GM19099 (cell line): ENCODE measurements around the gene RCC2.
A peak's percentile ranks its signal among the peaks of the same experiment; 100 is the strongest.

Source experiments
- POLR2A ChIP-seq: IDR thresholded peaks from 3 replicates; pipeline ENCODE4 v1.6.1; 2011; ENCODE audit warnings: low read depth; ENCODE audit not compliant: insufficient read length; ENCODE audit errors: extremely low read depth

Gene RCC2

GRCh38 chr1:17439250-17440073 is at the start of gene RCC2:
Gene RCC2, minus strand, starts transcription at chr1:17439677. Its CDS starts 1,163 bp downstream, at chr1:17438514.
- peak; percentile 66 for TF ChIP-seq POLR2A

GRCh38 chr1:17486242-17486641 is 46.8 kb upstream of the RCC2 start:
- TF ChIP-seq POLR2A: no peak

GRCh38 chr1:17485281-17485680 is 45.8 kb upstream of the RCC2 start:
- TF ChIP-seq POLR2A: no peak

GRCh38 chr1:17480846-17481245 is 41.4 kb upstream of the RCC2 start:
- no peak for TF ChIP-seq POLR2A

- no peak for TF ChIP-seq POLR2A
These were observed 36.3 kb upstream of the RCC2 start for GRCh38 chr1:17475752-17476151.

GRCh38 chr1:17472814-17473213 is 33.3 kb upstream of the RCC2 start:
- TF ChIP-seq POLR2A: no peak

- no peak for TF ChIP-seq POLR2A
These were observed 31.9 kb upstream of the RCC2 start for GRCh38 chr1:17471393-17471792.

- no peak for TF ChIP-seq POLR2A
These were observed 30.7 kb upstream of the RCC2 start for GRCh38 chr1:17470021-17470799.

GRCh38 chr1:17466359-17466758 is 26.9 kb upstream of the RCC2 start:
- no peak for TF ChIP-seq POLR2A

- no peak for TF ChIP-seq POLR2A
These were observed 25.8 kb upstream of the RCC2 start for GRCh38 chr1:17465228-17465627.

- no peak for TF ChIP-seq POLR2A
These were observed 24.5 kb upstream of the RCC2 start for GRCh38 chr1:17463991-17464390.

- no peak for TF ChIP-seq POLR2A
These were observed 23.2 kb upstream of the RCC2 start for GRCh38 chr1:17462669-17463068.

GRCh38 chr1:17460219-17460618 is 20.7 kb upstream of the RCC2 start:
- no peak for TF ChIP-seq POLR2A

- no peak for TF ChIP-seq POLR2A
These were observed 19.3 kb upstream of the RCC2 start for GRCh38 chr1:17458794-17459193.

GRCh38 chr1:17452686-17453085 is 13.2 kb upstream of the RCC2 start:
- no peak for TF ChIP-seq POLR2A

GRCh38 chr1:17451731-17452130 is 12.3 kb upstream of the RCC2 start:
- TF ChIP-seq POLR2A: no peak

GRCh38 chr1:17447501-17447992 is 8.1 kb upstream of the RCC2 start:
- no peak for TF ChIP-seq POLR2A

- no peak for TF ChIP-seq POLR2A
These were observed 3.4 kb upstream of the RCC2 start for GRCh38 chr1:17442841-17443240.
